Measurements from ENCODE around the gene VAV2.

Gene VAV2

DNA sequence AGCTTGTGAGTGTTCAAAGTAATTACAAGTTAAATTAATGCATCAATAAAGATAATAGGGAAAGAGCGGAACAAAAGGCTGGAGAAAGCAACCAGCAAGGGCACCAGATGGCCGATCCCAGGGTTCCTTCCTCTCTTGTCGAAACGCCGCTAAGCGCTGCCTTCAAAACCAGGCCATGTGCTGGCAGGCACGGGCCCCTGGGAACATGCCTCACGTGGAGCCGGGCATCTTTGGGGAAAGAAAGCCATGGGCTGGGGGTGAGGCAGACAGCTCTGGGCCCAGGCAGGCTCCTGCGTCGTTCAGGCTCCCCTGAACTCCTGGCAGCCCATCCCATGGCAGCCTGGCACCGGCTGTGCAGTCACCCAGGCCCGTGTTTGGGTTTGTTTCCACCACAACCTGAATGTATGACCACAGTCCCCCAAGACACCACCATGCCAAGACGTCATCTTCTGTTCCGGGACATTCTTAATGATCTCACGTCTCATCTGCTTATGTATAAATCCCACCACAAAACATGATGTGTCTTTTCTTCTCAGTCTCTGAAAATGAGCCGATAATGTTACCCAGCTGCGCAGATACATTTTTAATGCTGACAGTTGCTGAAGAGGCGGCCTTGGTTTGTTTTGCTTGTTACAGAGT is 143.5 kb downstream of the VAV2 start:
- no peak for DNase-seq

DNA sequence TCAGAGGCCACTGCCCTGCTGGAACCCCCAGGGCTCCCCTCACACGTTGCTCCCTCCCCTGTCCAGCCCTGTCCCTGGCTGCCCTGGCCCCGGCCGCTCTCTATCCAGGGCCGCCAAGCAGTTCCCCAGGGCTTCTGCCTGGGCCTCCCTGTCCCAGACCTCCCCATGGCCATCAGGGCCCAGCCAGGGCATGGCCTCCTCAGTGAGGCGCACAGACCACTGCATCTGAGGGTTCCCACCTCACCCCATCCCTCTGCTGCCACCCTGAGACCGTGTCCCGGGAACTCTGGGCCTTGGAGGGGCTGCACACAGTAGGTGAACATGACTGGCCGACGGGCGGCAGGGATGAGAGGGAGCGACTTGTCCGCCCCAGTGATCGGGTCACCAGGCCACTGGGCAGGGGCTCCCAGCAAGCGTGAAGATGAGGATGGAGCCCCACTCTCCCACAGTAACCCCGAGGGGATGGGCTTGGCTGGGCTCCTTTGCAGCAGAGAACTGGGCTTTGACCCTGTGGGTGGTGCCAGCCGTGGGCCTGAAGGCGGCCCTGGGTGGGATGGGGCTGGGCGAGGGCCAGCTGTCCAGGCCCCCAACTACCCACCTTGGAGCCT is 145.5 kb downstream of the VAV2 start:
- DNase-seq: no peak

DNA sequence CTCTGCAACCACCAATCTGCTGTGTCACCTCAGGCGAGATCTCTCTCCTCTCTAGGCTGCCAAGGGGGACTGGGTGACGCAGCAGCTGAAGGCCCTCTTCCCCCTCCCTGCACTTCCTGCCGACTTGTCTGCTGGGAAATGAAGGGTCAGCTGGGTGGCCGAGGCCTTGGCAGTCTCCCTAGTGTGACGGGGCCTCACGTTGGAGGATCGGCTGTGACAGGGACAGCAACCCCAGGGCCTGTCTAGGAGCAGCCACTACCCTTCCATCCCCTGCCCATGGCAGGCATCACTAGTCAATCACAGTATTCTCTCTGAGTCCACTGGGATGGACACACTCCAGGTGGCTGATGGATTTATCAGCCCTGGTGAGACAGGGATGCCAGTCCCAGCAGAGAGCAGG is 146.7 kb downstream of the VAV2 start:
- no peak for DNase-seq

DNA sequence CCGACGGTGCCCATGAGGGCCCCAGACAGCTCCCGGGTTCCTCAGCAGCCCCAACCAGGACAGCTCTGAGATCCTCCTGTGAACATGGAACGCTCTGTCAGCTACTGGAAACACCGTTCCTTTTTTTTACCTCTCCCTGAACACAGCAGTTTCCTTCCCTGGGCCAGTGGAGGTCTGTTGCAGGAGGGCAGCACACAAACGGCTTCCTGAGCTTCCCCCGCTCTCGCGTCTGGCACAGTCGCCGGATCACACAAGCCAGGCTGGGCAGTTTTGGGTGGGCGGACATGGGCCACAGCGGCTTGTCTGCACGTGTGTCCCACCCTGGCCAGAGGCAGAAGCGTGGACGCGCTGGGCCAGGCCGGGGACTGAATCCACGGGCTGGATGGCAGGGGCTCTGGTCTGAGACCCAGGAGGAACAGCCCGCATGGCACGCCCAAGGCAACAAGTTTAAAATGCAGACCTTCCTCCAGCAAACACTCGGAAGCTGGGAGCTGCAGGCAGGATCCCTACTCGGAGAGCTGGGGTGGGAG is 147.2 kb downstream of the VAV2 start:
- DNase-seq: no peak

DNA sequence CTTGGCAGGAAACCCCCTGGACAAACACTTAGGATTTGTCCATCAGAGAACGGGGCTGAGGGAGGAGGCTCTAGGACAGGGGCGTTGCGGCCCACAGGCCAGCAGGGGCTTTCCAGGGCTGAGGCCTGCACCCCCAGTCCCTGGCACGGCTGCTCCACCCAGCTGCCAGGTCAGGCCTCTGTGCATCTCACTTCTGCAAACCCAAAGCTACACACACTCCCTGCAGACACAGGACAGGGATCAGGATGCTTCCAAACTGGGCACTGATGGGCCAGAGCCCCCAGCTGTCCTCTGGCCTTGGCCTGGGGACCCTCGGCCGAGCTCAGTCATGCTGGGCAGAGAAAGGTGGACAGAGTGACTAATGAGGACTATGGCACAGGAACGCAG is 147.7 kb downstream of the VAV2 start:
- no peak for DNase-seq

DNA sequence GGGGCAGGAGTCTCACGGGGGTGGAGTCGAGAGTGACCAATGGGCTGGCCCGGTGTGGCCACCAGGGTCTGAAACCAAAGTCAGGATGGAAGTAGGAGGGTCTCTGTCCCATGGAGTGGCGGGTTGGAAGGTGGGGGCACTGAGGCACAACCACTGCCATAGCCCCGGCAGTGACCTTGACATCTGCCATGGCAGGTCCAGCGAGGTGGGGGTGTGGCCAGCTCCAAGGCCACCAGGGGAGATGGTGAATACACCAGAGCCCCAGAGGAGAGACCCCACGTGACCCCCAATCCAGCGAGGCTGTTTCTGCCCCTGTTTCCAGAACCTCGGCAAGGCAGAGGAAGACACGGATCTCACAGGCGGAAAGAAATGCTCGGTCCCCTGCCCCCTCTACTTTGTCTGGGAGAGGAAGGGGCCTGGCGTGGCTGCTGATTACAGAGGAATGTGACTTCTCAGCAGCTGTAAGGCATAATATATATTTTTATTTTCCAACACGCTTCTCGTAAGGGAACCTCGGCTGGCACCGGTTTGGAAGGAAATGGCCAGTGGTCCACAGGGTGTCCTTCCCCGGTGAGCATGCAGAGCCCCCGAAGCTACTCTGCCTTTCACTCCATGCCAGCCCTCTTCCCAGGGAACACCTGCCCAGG is 148.2 kb downstream of the VAV2 start:
- DNase-seq: no peak

DNA sequence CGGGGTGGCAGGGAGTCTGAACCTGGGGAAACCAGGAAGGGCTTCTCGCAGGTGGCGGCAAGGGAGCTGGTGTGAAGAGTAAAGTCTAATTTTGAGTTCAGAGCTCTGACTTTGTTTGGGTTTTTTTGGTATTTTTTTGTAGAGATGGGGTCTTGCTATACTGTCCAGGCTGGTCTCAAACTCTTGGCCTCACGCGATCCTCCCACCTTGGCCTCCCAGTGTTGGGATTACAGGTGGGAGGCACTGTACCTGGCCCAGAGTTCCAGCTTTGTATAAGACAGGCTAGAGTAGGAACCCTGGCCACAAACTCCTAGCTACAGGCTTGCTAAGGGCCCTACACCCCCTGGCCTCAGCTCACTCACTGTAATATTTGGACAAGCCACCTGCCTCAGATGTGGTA is 148.9 kb downstream of the VAV2 start:
- DNase-seq: no peak

DNA sequence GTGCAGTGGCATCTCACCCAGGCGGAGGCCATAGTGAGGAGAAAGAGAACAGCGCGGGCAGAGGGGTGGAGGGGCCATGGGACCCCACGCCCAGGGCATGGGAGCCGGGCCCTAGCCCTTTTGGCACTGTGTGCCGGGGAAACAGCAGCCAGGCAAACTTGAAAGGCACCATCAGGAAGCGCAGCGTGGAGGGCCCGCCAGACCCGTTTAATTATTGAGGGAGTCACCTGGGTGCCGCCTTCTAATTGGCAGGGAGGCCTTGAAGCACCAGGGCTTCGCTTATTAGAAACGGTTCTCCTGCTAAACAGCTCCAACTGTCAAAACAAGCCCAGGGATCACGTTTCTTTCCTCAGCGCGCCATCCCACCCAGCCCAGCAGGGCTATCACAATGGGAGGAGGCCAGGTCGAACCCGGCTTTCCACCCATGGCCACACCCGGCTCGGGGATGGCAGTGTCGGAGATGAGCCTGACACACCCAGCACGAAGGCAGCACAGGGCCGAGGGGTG is 149.3 kb downstream of the VAV2 start:
- DNase-seq: no peak

DNA sequence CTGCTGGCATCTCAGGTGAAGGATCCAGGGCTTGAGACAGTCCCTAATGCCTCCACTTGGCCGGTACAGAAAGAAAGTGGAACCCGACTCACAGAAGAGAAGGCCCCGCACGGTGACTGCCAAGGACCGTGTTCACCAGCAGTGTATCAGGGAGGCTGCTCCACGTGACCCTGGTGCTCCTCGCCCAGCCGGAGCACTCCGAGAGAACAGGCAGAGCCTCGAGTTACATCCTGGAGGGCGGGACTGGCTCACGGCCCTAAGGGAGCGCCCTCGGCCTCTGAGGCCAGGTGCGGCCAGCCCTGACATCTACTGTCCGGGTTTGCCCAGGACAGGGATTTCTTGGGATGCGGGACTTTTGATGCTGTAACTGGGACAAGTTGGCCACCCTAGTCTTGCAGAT is 149.9 kb downstream of the VAV2 start:
- no peak for DNase-seq

DNA sequence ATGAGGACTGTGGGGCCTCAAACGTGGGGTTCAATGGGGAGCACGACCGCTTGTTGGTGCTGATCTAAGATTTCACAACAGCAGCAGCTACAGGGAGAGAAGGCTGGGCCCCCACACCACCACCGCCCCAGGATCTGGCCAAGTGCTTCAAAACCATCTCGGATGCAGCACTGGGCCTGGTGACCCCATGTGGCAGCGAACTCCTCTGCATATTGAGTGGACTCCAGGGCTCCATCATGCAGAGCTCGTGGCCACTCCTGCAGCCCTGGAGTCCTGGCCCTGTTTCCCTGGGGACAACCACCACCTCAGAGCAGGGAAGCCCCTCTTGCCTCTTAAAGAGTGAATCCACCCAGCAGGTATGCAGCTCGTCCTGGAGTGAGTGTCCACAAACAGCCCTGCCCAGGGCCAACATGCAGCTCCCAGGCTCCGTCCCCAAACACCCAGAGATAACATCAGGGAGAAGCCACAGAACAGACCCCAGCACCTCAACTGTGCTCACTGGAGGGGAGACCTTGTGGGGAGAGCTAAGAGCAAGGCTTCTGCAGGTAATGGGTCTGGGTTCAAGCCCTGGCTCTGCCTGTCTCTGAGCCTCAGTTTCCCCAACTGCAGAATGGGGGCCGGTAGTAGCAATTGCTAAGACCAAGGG is 150.8 kb downstream of the VAV2 start:
- DNase-seq: no peak

DNA sequence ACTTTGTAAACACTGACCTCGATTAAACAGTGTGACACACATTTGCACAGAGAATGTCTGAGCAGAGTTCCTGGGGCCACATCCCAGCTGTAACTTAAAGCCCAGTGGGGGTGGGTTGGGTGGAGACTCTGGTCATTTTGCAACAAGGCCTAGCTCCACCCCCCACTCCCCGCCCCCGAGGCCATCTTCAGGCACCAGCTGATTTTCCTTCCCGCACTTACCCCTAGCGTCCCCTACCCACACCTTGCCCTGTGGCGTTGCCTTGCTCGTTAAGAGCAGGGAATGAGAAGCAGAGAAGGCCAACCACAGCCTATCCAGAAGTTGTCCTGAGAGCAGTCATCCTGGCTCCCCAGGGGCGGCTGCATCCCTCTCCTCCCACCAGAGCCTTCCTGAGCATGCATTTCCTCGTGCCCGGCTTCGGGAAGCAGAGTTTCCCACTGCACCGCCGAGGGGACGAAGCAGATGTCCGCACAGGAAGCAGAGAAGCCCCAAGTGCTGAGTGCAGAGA is 152.2 kb downstream of the VAV2 start:
- no peak for DNase-seq

DNA sequence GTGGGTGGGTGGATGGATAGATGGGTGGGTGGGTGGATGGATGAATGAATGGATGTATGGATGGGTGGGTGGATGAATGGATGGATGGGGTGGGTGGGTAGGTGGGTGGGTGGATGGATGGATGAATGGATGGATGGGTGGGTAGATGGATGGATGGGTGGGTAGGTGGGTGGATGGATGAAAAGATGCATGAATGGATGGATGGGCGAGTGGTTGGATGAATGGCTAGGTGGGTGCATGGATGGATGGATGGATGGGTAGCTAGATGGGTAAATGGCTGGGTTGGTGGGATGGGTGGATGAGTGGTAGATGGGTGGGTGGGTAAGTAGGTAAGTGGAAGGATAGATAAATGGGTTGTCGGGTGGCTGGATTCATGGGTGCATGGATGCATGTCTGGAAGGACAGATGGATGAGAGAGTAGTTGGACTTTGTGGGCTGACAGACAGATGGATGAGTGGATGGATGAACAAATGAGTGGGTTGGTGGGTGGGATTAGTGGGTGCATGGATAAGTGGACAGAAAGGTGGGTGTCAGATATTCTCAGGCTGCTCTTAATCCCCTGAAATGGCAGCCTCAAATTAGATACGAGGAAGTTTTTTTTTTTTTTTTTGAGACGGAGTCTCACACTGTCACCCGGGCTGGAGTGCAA is 153.1 kb downstream of the VAV2 start:
- DNase-seq: no peak

DNA sequence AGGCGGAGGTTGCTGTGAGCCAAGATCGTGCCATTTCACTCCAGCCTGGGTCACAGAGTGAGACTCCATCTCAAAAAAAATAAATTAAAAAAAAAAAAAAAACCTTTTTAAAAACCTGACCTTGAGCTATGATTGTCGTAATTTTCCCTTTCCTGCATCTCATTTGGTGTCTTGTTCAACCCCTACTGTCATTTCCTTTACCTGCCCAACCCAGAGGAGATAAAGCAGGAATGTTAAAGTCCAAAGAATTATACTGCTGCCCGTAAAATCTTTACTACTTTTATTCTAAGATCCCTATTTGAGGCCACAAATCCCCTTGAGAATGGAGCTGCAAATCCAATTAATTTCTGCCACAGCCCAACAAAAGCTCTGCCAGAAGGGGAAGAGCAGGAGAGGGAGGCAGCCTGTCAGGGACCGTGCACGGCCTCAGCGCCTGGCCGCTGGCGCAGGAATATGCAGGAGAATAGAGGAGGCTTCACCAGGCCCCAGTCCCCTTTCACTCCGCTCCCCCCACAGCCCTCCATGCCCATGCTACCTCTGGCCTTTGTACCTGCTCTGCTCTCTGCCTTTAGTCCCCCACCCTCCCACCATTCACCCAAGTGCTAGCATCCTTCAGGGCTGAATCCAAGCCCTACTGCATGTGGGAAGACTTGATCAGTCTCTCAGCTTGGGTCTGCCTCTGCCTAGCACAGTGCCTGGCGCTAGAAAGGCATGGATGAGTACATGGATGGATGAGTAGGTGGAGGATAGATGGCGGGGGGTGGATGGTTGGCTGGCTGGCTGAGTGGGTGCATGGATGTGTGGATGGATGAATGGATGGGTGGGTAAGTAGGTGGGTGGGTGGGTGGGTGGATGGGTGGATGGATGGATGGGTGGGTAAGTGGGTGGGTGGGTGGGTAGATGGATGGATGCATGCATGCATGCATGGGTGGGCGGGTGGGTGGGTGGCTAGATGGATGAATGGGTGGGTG is 154.2 kb downstream of the VAV2 start:
- no peak for DNase-seq

DNA sequence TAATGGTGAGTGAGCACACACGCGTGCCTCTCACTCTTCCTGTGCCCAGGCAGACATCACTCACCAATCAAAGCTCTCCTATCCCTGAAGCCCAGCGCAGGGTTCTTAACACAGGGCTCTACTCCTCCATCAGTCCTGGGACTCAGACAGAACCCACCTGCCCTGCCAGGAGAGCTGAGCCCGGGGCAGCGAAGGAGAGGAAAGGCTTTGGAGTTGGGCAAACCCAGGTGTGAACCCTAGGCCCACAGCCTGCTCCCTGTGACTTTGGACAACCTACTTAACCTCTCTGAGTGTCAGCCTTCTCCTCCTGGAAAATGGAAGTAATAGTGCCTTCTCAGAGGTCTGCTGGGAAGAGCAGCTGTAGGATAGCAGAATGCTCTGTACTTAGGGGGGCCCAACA is 155.3 kb downstream of the VAV2 start:
- DNase-seq: no peak

DNA sequence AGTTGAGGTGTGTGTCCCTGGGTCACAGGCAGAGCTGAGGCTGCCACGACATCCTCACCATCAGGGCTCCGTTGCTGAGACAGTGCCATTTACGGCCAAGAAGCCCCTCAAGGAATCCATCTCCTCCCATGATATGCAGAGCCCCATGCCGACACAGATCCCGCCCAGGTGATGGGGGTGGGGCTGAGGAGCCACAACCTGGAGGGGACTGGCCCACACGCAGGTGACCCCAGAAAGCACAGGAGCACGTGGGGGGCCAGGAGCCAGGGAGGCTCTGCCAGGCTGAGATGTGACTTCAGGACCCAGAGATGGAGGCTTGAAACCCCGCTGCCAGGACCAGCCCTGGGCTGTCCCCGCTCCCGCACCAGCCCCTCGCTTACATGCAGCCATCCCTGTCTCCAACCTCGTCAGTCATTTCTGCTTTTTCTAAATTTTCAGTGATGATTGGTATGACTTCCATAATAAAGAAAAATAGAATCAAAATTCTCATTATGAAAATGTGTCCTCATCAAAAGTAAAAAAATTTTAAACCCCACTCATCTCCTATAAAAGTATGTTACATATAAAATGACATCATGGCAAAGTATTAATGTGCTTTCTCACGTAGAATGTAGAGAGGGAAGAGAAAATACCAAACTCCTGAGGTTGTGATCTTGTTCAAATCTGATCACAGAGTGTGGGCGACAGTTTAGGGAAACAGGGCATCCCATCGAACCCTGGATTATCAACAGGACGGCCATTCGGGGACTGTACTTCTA is 155.9 kb downstream of the VAV2 start:
- no peak for DNase-seq

DNA sequence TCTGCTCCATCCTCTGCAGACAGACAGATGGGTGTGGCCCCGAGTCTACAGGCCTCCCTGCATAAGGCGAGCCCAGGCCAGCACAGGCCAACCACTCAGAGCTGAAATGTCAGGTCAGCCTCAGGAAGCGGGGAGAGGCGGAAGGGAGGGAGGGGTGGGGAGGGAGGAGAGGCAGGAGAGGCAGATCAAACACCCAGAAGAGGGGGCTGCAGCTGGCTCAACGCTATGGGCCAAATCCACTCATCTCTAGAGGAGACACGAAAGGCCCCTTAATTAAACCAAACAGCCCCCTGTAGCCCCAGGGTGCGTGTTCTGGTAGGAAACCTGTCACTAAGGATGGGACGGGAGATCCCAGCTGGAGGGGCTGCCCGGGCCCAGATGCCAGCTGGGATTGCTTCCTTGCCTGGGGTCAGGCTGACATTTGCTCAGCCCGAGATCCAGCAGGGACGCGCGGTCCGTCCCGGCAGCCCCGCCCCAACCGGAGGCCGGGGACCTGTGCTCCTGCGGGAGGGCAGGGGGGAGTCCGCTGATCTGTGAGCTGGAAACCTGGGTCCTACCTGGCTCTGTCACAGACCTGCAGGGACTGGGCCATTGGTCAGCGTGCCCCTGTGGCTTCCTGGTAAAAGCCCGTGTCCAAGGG is 156.7 kb downstream of the VAV2 start:
- DNase-seq: no peak

DNA sequence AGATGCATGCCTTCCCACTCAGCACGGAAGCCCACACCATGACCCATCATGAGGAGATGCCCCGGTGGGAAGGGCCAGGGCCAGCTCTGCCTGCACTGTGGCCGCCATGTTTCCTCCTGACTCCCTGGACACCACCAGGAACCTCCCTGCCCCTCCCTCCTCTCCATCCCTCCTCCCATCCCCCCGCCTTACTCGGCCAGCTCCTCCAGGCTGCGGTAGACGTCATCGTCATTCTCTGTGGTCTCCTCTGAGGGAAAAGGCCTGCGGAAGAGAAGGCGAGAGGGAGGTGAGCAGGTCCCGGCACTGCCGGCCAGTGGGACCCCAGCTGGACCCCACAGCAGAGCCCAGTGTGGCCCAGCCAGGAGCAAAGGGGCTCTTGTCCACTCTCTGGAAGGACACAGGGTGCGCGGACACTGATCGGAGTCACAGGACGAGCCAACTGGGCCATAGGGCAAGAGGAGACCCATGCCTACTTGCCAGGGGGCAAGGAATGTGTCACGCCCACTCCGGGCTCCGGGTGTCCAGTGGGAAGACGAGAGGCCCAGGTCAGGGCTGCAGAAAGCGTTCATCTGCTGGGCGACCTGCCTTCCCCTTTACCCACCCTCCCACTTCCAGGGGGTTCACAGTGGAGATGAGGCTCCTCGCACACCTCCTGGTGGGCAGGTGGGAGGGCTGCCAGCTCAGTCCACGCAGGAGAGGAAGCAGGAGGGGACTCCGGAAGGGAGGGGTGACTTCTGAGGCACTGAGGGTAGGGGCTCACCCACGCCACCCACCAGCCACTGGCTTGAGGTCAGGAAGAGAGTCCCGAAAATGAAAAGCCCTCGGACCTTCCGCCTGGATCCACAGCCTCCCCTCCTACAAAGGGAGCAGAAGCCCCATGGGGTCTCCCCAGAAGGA is 157.8 kb downstream of the VAV2 start:
- no peak for DNase-seq

DNA sequence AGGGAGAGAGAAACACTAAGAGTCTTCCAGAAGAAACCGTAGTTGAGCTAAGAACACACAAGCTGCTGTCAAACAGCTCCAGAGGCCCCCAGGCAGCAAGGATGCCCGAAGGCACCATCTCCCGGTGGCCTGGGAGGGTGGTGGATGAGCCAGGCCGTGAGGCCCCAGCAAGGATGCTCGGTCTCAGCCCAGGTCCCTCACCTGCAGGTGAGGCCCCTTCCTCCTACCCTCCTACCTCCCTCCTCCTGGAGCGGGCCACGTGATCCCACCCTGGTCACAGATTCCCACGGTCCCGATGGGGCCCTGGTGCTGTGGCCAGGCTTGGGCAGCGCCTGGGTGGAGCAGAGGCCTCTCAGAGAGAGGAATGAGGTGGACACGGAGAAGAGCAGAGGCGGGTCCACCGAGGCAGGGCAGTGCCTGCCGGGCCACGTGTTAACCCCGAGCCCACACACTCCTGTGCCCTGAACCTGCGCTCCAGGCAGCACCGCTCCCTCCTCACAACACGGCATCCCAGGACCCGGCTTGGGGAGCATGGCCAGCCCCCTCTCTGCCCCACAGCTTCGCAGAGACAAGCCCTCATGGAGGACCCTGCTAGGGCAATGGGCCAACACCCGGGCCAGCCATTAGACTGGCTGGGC is 158.6 kb downstream of the VAV2 start:
- DNase-seq: no peak

DNA sequence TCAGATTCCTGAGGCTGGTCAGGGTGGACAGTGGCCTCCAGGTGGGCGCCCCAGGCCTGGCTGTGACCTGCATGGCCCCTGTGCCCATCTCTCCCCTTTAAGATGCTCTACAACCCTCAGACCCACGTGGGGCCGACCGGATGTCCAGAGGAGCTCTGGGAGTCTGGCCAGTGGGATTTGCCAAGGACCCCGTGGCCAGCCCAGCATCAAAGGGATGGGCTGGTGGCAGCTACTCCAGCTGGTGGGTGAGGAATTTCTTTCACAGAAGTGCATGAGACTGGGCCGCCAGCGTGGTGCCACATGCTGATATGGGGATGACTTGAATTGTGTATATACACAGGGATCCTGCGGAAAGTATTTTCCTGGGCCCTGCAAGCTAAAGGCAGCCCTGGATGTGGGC is 159.2 kb downstream of the VAV2 start:
- no peak for DNase-seq
